GM21447 (cell line): ENCODE results near the gene LYRM2.
"Not testable (repeated sequence)": the region's sequence is repeated elsewhere in the genome, so short reads cannot be mapped to it uniquely, and the experiment has no call there.

ENCODE experiments used
- ATAC-seq: cut with Tn5 transposase; IDR thresholded peaks from one replicate; pipeline ENCODE4 v1.9.1; 2021; ENCODE audit not compliant: unreplicated experiment

LYRM2 gene

GRCh38 chr6:89649682-89650081, 11.1 kb upstream of the LYRM2 start:
- no peak for ATAC-seq

GRCh38 chr6:89644864-89645263, 6.3 kb upstream of the LYRM2 start:
- no peak for ATAC-seq

- no peak for ATAC-seq
Measured at GRCh38 chr6:89643406-89643805, 4.9 kb upstream of the LYRM2 start.

- ATAC-seq = no peak
Measured at GRCh38 chr6:89642956-89643355, 4.4 kb upstream of the LYRM2 start.

- ATAC-seq = not testable (repeated sequence)
Measured at GRCh38 chr6:89641581-89641980, 3.0 kb upstream of the LYRM2 start.

GRCh38 chr6:89640804-89641203, 2.3 kb upstream of the LYRM2 start:
- no peak for ATAC-seq

GRCh38 chr6:89637960-89638319, 607 bp downstream of the LYRM2 start:
- no peak for ATAC-seq

GRCh38 chr6:89636412-89636811, 2.1 kb downstream of the LYRM2 start:
- not testable (repeated sequence) for ATAC-seq

GRCh38 chr6:89630488-89630887, 8.1 kb downstream of the LYRM2 start:
- ATAC-seq = no peak

GRCh38 chr6:89623749-89624148, 14.8 kb downstream of the LYRM2 start:
- no peak for ATAC-seq

GRCh38 chr6:89619567-89619966, 19.0 kb downstream of the LYRM2 start:
- ATAC-seq = no peak

- no peak for ATAC-seq
Measured at GRCh38 chr6:89618026-89618425, 20.5 kb downstream of the LYRM2 start.

GRCh38 chr6:89616531-89616930, 22.0 kb downstream of the LYRM2 start:
- no peak for ATAC-seq

- ATAC-seq = no peak
Measured at GRCh38 chr6:89615882-89616281, 22.7 kb downstream of the LYRM2 start.

GRCh38 chr6:89613790-89614189, 24.8 kb downstream of the LYRM2 start:
- ATAC-seq = no peak

- ATAC-seq = no peak
Measured at GRCh38 chr6:89612121-89612520, 26.4 kb downstream of the LYRM2 start.

GRCh38 chr6:89611666-89612065, 26.9 kb downstream of the LYRM2 start:
- ATAC-seq = no peak

- ATAC-seq = no peak
Measured at GRCh38 chr6:89610149-89610642, 28.4 kb downstream of the LYRM2 start.

- ATAC-seq = no peak
Measured at GRCh38 chr6:89605861-89606260, 32.7 kb downstream of the LYRM2 start.

- no peak for ATAC-seq
Measured at GRCh38 chr6:89604653-89605052, 33.9 kb downstream of the LYRM2 start.

- no peak for ATAC-seq
Measured at GRCh38 chr6:89602166-89602565, 36.4 kb downstream of the LYRM2 start.

- ATAC-seq = no peak
Measured at GRCh38 chr6:89599727-89600126, 38.8 kb downstream of the LYRM2 start.

GRCh38 chr6:89597988-89598387, 40.6 kb downstream of the LYRM2 start:
- ATAC-seq = no peak

- ATAC-seq = no peak
Measured at GRCh38 chr6:89597372-89597771, 41.2 kb downstream of the LYRM2 start.
